Astrocyte of the cerebellum (primary cell): Measurements from ENCODE around the gene POLR2B.

Source experiments
- DNase-seq: peaks from one replicate; pipeline ENCODE4 v3.0.0-alpha.2; 2011; ENCODE audit warnings: low read depth
- H3K4me3 ChIP-seq: 2 replicates; pipeline ENCODE4 v1.5.1; 2011; ENCODE audit warnings: mild to moderate bottlenecking, low read depth, low read length, moderate library complexity
- CTCF ChIP-seq: IDR thresholded peaks from 2 replicates; pipeline ENCODE4 v1.5.1; 2012; ENCODE audit warnings: low read length, low read depth, moderate library complexity, mild to moderate bottlenecking; ENCODE audit errors: missing control alignments
- in situ Hi-C: cut with HindIII; loops from 2 replicates; pipeline ENCODE4 v1.10.0; 2017; ENCODE audit warnings: low sequenced_read_pairs

Gene POLR2B

GRCh38 chr4:57037982-57038604 lies 59.4 kb downstream of the POLR2B start:
- peak; percentile 97 for TF ChIP-seq CTCF
- no peak for DNase-seq

GRCh38 chr4:57039345-57039744 lies 60.6 kb downstream of the POLR2B start:
- no peak for DNase-seq
- TF ChIP-seq CTCF: no peak
- in situ Hi-C loops: loop anchor here (5.0 kb wide), 1 partner anchor 63 kb away; no protein-coding TSS in a partner anchor
- no peak overlapping the region for H3K4me3 ChIP-seq

More at GRCh38 chr4:57037982-57038604, 59.4 kb downstream of the POLR2B start:
- in situ Hi-C loops: loop anchor here (5.0 kb wide), 1 partner anchor 64 kb away; no protein-coding TSS in a partner anchor
- no peak overlapping the region for H3K4me3 ChIP-seq

GRCh38 chr4:57040510-57040909 lies 61.8 kb downstream of the POLR2B start:
- no peak for TF ChIP-seq CTCF
- H3K4me3 ChIP-seq: no peak overlapping the region
- in situ Hi-C loops: no loop called here
- no peak for DNase-seq

- TF ChIP-seq CTCF: no peak
Observed at GRCh38 chr4:57041020-57041419, 62.3 kb downstream of the POLR2B start.

GRCh38 chr4:57042711-57043169 lies 64.0 kb downstream of the POLR2B start:
- no peak overlapping the region for H3K4me3 ChIP-seq
- TF ChIP-seq CTCF: no peak
- in situ Hi-C loops: no loop called here
- peak; percentile 64 for DNase-seq

More at GRCh38 chr4:57041020-57041419, 62.3 kb downstream of the POLR2B start:
- in situ Hi-C loops: no loop called here
- H3K4me3 ChIP-seq: no peak overlapping the region
- no peak for DNase-seq

- DNase-seq: peak; percentile 90
- H3K4me3 ChIP-seq: no peak overlapping the region
- in situ Hi-C loops: no loop called here
- no peak for TF ChIP-seq CTCF
Observed at GRCh38 chr4:57043347-57044251, 64.9 kb downstream of the POLR2B start.
